Transverse colon (tissue), 4 donors: ENCODE results near the gene KIAA1328.

ENCODE experiments used
- CTCF ChIP-seq, 5 experiments: fragments of 200-600 bp in 3 of 5; fragments of 450-650 bp in 2 of 5; sonication (generic) in 3 of 5; IDR thresholded peaks; 1 replicate in 2 of 5; 2 replicates in 3 of 5; pipeline ENCODE4 v1.5.1; 2016 to 2017; ENCODE audit warnings: antibody characterized with exemption in 5 of 5, inconsistent platforms in 3 of 5, mild to moderate bottlenecking in 2 of 5, moderate library complexity in 1 of 5
- EP300 ChIP-seq: sonication (generic); formaldehyde crosslinking; IDR thresholded peaks from one replicate; pipeline ENCODE4 v1.6.1; 2017; ENCODE audit warnings: antibody characterized with exemption, low read depth
- POLR2A ChIP-seq: fragments of 450-650 bp; IDR thresholded peaks from one replicate; pipeline ENCODE4 v1.6.1; 2016; ENCODE audit warnings: antibody characterized with exemption, mild to moderate bottlenecking, moderate library complexity
- POLR2AphosphoS5 ChIP-seq, 3 donors: sonication (generic); formaldehyde crosslinking; IDR thresholded peaks; one replicate each; pipeline ENCODE4 v1.6.1; 2016; ENCODE audit warnings: antibody characterized with exemption in 3 of 3

DNA sequence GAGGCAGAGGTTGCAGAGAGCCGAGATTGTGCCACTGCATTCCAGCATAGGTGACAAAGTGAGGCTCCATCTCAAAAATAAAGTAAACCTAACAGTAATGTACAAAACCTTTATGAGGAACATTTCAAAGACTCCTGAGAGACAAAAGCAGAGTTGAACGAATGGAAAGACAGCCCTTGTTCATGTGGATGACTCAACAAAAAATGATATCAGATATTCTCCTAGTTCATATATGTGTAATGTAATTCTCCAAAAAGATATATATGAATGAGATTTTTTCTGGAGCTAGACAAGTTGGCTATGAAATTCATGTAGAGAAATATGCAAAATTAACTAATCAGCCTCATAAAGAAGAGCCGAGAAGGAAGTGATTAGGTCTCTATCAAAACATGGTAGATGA lies 61.7 kb downstream of the KIAA1328 start:
- TF ChIP-seq POLR2A (no peak), CTCF (IDR thresholded peaks at IDR 0.05) (no peak), EP300 (no peak), POLR2AphosphoS5 (IDR thresholded peaks at IDR 0.05) (no peak)
